Astrocyte (in vitro differentiated cells and primary cell): ENCODE measurements around the gene ZNF584.

Experiments
- EZH2 ChIP-seq: IDR thresholded peaks from 2 replicates; pipeline ENCODE4 v1.6.1; 2012; ENCODE audit warnings: mild to moderate bottlenecking, low read length, inconsistent platforms; ENCODE audit not compliant: insufficient read depth
- TF ChIP-seq, protein P1 (sequence below): IDR thresholded peaks from 2 replicates; pipeline ENCODE4 v1.5.1; 2011; ENCODE audit warnings: low read depth, mild to moderate bottlenecking, inconsistent platforms, low read length, moderate library complexity; ENCODE audit not compliant: insufficient read depth

DNA sequence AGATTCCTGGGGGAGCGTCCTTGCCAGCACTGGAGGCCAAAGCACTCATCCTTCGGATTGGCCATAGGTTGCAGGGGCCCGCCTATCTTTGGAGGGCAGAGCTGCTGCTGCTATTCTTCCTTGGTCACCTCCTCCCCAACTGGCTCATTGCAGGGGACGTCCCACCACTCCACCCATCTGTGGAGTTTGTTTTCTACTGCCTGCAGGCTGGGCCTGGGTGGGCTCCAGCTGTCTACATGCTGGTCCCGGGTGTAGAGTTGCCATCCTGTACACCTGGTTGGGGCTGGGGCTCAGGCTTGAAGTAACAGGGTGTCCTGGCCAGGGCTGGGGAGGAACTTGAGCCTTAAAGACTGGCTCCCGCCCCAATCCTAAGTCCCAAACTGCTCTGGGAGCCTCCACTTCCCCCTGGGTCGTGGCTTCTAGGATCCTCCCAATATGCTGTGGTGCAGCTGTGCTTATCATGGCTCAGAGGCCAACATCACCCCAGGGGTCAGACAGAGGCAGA, 10.9 kb upstream of the ZNF584 start:
- TF ChIP-seq, protein P1, sequence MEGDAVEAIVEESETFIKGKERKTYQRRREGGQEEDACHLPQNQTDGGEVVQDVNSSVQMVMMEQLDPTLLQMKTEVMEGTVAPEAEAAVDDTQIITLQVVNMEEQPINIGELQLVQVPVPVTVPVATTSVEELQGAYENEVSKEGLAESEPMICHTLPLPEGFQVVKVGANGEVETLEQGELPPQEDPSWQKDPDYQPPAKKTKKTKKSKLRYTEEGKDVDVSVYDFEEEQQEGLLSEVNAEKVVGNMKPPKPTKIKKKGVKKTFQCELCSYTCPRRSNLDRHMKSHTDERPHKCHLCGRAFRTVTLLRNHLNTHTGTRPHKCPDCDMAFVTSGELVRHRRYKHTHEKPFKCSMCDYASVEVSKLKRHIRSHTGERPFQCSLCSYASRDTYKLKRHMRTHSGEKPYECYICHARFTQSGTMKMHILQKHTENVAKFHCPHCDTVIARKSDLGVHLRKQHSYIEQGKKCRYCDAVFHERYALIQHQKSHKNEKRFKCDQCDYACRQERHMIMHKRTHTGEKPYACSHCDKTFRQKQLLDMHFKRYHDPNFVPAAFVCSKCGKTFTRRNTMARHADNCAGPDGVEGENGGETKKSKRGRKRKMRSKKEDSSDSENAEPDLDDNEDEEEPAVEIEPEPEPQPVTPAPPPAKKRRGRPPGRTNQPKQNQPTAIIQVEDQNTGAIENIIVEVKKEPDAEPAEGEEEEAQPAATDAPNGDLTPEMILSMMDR: no peak
- no peak for TF ChIP-seq EZH2
